EL (cell line): ENCODE results near the gene FBXL19.
"Not testable (repeated sequence)": the region's sequence is repeated elsewhere in the genome, so short reads cannot be mapped to it uniquely, and the experiment has no call there.

ENCODE experiments used
- DNase-seq: peaks from one replicate; pipeline ENCODE4 v3.0.0-alpha.2; 2016

Gene FBXL19

GRCh38 chr16:30922960-30923535, 324 bp upstream of the FBXL19 start:
- peak; percentile 100 for DNase-seq

- DNase-seq: no peak
Measured at GRCh38 chr16:30924076-30924912, 922 bp downstream of the FBXL19 start.

GRCh38 chr16:30924913-30925631, 1.7 kb downstream of the FBXL19 start:
- DNase-seq: no peak

DNA sequence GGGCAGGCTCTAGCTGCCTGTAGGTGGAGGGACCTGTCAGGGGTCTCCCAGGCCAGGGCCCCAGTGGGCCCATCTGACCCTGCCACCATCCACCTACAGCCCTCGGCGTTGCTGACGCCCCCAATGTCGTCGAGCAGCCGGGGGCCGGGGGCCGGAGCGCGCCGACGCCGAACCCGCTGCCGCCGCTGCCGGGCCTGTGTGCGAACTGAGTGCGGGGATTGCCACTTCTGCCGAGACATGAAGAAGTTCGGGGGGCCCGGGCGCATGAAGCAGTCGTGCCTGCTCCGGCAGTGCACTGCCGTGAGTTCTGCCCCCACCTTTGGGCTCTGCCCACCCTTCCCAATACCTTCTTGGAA, 2.2 kb downstream of the FBXL19 start:
- no peak for DNase-seq

GRCh38 chr16:30925995-30926811, 2.8 kb downstream of the FBXL19 start:
- no peak for DNase-seq

DNA sequence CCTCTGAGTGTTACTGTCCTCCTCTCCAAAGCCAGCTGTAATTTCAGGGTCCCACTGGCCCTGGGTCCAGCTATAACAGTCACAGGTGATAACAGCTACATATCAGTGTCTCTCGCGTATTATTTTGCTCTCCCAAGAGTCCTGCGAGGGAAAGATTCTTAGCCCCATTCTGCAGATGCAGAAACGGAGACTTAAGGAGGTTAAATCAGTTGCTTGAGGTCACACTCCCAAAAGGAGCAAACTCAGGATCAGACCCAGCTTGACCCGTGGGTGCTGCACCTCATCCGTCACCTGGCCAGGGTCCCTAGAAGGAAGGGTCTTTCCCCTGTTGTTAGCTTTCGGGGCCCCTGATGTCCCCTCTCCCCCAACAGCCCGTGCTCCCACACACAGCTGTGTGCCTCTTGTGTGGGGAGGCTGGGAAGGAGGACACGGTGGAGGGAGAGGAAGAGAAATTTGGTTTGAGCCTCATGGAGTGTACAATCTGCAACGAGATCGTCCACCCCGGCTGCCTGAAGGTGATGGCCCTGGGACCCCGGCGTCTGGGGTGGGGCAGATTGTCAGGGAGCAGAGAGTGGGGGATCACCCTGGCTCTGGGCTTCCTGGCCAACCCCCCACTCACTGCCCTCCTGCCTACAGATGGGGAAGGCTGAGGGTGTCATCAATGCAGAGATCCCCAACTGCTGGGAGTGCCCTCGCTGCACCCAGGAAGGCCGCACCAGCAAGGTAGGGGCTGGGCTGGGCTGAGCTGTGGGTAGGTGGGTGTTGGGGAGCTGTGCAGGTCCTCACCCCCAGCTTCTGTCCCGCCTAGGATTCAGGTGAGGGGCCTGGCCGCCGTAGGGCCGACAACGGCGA, 3.8 kb downstream of the FBXL19 start:
- no peak for DNase-seq

- DNase-seq: no peak
Measured at GRCh38 chr16:30927789-30928378, 4.5 kb downstream of the FBXL19 start.

DNA sequence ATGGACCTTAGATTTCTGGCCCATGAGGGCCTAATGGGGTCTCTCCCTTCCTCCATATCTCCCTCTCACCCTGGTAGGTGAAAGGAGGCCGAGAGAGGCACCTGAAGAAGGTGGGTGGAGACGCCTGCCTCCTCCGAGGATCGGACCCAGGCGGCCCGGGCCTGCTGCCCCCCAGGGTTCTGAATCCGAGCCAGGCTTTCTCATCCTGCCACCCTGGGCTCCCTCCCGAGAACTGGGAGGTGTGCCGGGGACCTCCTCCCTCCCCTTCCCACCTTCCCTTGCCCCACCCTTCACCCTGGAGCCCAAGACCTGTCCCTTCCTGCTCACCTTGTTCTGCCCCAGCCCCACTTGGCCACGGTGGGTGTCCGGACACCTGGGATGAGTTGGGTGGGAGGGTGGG, 5.0 kb downstream of the FBXL19 start:
- no peak for DNase-seq

DNA sequence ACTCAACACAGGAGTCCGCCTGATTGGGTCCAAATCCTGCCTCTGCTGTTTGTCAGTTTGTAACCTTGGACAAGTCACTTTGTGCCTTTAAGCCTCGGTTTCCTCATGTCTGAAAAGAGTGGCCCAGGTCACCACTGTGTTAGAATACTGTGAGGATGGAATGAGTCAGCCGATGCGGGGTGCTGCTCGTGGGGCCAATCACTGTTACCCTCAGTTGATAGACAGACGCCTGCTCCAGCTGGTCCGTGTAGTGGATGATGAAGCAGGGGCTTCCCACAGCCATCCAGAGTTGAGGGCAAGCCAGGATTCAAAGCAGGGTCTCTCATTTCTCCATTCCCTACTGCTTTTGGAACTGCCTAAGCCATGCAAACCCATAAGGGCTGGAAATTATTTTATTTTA, 5.8 kb downstream of the FBXL19 start:
- no peak for DNase-seq

- no peak for DNase-seq
Measured at GRCh38 chr16:30930160-30930571, 6.8 kb downstream of the FBXL19 start.

- no peak for DNase-seq
Measured at GRCh38 chr16:30931068-30931650, 7.8 kb downstream of the FBXL19 start.

GRCh38 chr16:30934827-30935557, 11.6 kb downstream of the FBXL19 start:
- DNase-seq: peak; percentile 48

- no peak for DNase-seq
Measured at GRCh38 chr16:30937692-30938091, 14.3 kb downstream of the FBXL19 start.

GRCh38 chr16:30939571-30939970, 16.2 kb downstream of the FBXL19 start:
- DNase-seq: not testable (repeated sequence)

DNA sequence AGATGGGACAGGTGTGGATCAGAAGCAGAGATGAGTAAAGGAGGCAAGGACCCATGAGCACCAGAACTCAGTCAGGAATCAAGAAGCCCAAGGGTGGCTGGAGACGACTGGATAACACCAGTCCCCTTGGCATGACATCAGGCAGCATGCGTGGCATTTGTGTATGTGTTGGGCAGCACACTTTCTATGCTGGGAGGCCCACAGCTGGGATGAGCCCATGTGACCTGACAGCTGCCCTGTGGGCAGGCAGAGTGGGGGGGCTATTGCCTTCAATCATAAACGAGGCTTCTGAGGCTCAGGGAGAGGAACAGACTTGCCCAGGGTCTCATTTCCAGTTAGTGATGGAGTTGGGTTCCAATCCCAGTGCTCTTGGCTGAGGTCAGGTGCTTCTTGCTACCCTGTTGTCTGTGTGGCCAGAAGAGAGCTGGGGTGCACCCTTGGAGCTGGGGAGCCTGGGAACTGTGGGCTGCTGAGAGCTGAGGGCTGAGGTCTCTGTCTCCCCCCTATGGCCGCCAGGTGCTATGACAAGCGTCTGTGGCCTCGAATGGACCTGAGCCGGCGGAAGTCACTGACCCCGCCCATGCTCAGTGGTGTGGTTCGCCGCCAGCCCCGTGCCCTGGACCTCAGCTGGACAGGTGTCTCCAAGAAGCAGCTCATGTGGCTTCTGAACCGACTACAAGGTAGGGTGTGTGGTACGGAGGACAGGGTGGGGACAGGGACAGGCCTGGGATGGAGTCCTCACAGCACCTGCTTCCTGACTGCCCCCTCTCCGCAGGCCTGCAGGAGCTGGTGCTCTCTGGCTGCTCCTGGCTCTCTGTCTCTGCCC, 18.4 kb downstream of the FBXL19 start:
- peak; percentile 74 for DNase-seq

- no peak for DNase-seq
Measured at GRCh38 chr16:30942426-30942806, 19.0 kb downstream of the FBXL19 start.

- DNase-seq: no peak
Measured at GRCh38 chr16:30944352-30944751, 21.0 kb downstream of the FBXL19 start.

GRCh38 chr16:30946671-30947540, 23.5 kb downstream of the FBXL19 start:
- no peak for DNase-seq

- no peak for DNase-seq
Measured at GRCh38 chr16:30947541-30947858, 24.1 kb downstream of the FBXL19 start.
